ENCODE results near the gene REELD1.

DNA sequence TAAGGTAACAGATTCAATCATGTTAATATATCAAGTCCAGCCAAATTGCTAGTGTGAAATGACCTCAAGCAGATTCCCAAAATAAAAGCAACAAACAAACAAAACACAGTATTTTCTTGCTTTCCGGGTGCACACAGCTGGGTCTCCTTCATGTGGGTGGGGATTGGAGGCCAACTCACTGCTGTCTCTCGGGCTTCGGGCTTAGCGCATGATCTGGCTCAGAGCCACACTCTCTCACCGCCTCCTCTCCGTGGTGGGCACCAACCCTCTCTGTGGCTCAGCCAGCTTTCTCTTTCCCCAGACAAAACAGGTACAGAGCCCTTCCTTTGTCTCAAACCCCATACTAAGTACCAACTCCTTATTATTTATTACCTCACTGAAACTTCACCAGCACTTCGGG is 2.9 kb upstream of the REELD1 start:
- TF ChIP-seq, protein P1, sequence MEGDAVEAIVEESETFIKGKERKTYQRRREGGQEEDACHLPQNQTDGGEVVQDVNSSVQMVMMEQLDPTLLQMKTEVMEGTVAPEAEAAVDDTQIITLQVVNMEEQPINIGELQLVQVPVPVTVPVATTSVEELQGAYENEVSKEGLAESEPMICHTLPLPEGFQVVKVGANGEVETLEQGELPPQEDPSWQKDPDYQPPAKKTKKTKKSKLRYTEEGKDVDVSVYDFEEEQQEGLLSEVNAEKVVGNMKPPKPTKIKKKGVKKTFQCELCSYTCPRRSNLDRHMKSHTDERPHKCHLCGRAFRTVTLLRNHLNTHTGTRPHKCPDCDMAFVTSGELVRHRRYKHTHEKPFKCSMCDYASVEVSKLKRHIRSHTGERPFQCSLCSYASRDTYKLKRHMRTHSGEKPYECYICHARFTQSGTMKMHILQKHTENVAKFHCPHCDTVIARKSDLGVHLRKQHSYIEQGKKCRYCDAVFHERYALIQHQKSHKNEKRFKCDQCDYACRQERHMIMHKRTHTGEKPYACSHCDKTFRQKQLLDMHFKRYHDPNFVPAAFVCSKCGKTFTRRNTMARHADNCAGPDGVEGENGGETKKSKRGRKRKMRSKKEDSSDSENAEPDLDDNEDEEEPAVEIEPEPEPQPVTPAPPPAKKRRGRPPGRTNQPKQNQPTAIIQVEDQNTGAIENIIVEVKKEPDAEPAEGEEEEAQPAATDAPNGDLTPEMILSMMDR (tag by site-specific recombination; IDR thresholded peaks at IDR 0.05), result no peak
- no peak for TF ChIP-seq ZBTB21 (tag by site-specific recombination; IDR thresholded peaks at IDR 0.05)
- TF ChIP-seq RBAK (tag by site-specific recombination; IDR thresholded peaks at IDR 0.05), result no peak
- no peak for TF ChIP-seq ZNF707 (tag by site-specific recombination; IDR thresholded peaks at IDR 0.05)
- TF ChIP-seq ZNF184 (tag by site-specific recombination; IDR thresholded peaks at IDR 0.05), result no peak
